COR-L47 (cell line): Measurements from ENCODE around the gene ADM.

ENCODE experiments used
- DNase-seq: peaks from one replicate; lab custom pipeline; 2025; lab: John Stamatoyannopoulos, UW

ADM gene

DNA sequence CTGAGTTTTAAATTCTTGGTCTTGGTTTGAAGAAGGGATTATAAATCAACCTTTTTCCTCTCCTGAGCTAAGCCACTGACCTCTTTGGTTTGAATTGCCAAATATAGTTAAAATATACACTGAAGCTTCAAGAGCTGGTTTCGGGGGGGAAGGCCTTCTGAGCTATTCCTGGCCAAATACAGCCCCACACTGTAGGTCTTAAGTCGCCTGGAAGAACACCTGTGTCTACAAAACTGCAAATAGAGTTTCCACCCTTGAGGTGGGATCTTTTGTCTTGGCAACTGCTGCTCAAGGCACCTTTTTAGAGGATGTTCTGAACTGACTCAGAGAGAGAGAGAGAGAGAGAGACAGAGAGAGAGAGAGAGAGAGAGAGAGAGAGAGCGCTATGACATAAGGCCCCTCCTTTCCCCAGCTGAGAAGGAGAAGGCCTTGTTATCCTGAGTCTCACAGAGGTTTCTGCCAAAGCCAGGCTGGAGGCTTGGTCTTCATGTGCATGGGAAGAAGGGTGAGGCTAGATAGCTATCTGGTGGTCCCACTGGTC, 5.5 kb downstream of the ADM start:
- no peak for DNase-seq

DNA sequence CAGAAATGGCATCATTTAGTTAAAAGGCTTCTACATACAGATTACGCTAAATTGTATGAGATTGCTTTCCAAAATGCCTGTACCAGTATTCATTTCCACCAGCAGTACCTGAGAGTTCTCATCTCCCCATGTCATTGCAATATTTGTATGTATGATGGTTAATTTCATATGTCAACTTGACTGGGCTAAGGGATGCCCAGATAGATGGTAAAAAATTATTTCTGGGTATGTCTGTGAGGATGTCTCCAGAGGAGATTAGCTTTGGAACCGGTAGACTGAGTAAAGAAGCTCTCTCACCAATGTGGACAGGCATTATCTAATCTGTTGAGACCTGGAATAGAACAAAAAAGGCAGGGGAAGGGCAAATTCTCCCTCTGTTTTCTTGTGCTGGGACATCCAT, 6.9 kb downstream of the ADM start:
- no peak for DNase-seq

DNA sequence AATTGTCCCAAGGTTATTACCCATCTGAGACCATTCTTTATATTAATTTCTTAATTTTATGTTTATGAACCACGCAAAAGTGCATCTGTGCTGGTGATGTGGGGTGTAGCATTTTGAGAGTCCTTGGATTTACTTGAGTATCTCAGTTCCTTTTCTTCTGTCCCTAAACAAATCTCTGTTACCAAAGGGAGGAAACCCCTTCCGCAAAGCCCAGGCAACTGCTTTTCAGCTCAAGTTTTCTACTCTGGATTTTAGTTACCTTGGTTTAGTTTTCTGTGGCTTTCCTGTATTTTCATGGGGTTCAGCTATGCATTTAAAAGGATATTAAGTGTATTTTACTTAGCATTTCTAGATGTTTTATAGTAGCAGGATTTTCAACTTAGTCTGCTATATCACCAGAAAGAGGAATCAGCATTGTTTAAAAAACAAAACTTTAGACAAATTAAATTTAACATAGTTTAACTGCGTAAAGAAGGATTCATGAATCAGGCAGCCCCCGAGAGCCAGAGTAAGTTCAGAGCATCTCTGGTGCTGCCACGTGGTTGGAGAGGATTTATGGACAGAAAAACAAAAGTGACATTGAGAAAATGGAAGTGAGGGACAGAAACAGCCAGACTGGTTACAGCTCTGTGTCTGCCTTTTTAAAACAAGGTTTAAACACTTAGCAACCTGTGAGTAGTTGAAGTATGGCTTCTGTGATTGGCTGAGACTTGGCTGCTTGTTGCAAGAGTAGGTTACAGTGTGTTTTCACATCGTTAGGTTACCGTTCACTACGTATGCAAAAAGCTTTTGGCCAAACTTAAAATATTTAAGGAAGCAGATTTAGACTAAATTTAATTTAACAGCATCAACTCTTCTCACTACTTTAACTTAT, 9.6 kb downstream of the ADM start:
- DNase-seq, result no peak

DNA sequence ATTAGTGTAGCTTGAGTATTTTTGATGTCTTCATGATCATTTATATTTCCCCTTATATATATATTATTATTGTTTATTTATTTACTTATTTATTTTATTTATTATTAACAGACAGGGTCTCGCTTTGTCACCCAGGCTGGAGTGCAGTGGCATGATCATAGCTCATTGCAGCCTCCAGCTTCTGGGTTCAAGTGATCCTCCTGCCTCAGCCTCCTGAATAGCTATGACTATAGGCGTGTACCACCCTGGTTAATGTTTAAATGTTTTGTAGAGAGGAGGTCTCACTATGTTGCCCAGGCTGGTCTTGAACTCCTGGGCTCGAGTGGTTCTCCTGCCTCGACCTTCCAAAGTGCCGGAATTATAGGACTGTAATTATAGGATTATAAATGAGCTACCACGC, 10.2 kb downstream of the ADM start:
- no peak for DNase-seq

GRCh38 chr11:10317151-10317755, 12.4 kb downstream of the ADM start:
- DNase-seq, result no peak

GRCh38 chr11:10317776-10318526, 13.1 kb downstream of the ADM start:
- DNase-seq, result no peak

GRCh38 chr11:10318527-10318802, 13.6 kb downstream of the ADM start:
- peak; percentile 78 for DNase-seq

GRCh38 chr11:10319702-10320558, 15.1 kb downstream of the ADM start:
- no peak for DNase-seq

DNA sequence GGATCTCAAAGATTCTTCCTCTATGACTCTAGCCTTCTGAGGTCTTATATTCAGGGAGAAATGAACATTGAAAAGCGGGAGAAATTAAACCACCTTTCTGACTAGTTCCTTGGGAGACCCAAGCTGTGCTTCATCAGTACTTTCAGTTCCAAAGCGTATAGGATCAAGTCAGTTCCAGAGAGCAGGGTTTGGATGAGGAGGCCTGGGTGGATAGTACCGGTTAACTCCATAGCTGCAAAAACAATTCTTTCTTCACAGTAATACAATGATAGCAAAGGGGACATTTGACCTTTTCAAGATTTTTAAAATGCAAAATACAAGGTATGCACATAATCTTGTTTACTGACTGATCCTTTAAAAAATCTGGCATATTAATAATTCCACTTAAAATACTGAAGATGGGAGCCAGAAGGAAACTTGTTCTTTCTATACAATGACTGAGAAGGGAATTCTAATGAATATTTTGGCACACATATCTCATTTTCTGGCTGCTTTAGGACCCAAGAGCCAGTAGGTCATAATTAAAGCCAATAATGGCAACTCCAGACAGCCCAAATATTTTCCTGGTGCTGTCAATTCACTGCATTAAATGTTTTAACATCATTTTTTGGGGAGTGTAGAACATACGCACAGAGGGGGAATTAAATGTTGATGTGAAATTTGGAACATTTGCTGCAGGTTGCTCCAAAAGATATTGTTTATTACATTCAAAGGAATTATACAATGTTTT, 16.0 kb downstream of the ADM start:
- DNase-seq, result no peak

DNA sequence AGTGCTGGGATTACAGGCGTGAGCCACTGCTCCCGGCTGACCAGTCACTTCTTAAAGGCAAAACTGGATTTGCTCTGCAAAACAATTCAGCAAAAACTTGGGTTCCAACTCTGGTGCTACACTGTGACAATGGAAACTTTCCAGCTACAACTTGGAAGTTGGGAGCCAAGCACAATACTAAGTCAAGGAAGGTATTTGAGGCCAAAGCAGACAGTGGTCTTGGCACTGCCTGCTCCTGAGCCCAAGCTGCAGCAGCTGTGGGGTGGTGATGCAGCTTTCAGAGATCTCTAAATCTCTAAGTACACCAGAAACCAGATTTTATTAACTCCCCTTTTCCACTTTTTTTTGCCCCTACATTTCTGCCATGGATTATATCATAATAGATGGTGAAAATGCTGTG, 17.5 kb downstream of the ADM start:
- no peak for DNase-seq

GRCh38 chr11:10322830-10323792, 18.2 kb downstream of the ADM start:
- peak; percentile 17 for DNase-seq

GRCh38 chr11:10323793-10324170, 18.9 kb downstream of the ADM start:
- no peak for DNase-seq

DNA sequence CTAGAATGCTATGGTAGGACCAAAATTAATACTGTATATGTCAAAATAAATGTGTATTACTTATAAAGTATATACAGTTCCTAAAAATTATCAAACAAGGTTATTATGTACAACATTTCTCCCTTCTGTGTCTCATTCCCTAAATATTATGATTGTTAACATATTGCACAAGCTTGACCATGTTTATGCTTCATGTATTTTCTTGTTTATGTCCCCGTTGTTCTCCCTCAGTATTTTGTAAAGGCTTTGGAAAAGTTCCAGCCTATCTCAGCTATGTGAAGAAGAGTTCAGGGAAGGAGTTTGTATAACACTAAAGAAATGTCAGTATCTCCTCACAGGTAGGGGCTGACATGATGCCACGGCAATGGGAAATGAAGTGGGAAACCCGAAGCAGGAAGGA, 19.6 kb downstream of the ADM start:
- DNase-seq, result no peak

GRCh38 chr11:10325277-10326011, 20.6 kb downstream of the ADM start:
- DNase-seq, result no peak

- no peak for DNase-seq
Observed at GRCh38 chr11:10326012-10326964, 21.4 kb downstream of the ADM start.

- no peak for DNase-seq
Observed at GRCh38 chr11:10327254-10327653, 22.4 kb downstream of the ADM start.

GRCh38 chr11:10328314-10329098, 23.6 kb downstream of the ADM start:
- DNase-seq, result no peak
